Adipose tissue (tissue), 3 donors: ENCODE data around the gene C16orf87. TPM values are rescaled to one million over a fixed set of nuclear protein-coding genes. Genes with fewer than 3 reads are reported as not detected.
"Not testable (repeated sequence)": the region's sequence is repeated elsewhere in the genome, so short reads cannot be mapped to it uniquely, and the experiment has no call there.

Source experiments
- H3K27ac ChIP-seq: one replicate; pipeline ENCODE4 v1.5.1; 2013; ENCODE audit warnings: low read depth, low read length
- WGBS, 3 donors: extraction: QIAGEN DNeasy Blood & Tissue Kit; methylation state at CpG; one replicate each; pipeline ENCODE4 v1.1.7; 2013; 5-methylcytosine and 5-hydroxymethylcytosine counted together
- polyA plus RNA-seq, 3 donors: library from polyadenylated mRNA; stranded (reverse); fragments of 200-250 nt; gene quantifications; one replicate each; pipeline ENCODE4 v1.2.3, GENCODE V29; 2013
- donor health status: healthy with polysubstance abuse.
- donor health status: Bipolar disorder and iron deficiency.
- donor health status: healthy.

Gene C16orf87
- polyA plus RNA-seq, 3 donors = 1.8 to 5.3 (median 2.9) TPM

- 82 to 91% (median 85%) methylated on average over 6 of the region's 6 CpGs for WGBS, 3 donors
Measured at GRCh38 chr16:46812781-46813540, 18.0 kb downstream of the C16orf87 start.

GRCh38 chr16:46811682-46812081 lies 19.3 kb downstream of the C16orf87 start:
- H3K27ac ChIP-seq = no peak overlapping the region
- 97 to 99% (median 98%) methylated on average over 5 of the region's 5 CpGs for WGBS, 3 donors

More at GRCh38 chr16:46812781-46813540, 18.0 kb downstream of the C16orf87 start:
- H3K27ac ChIP-seq = no peak overlapping the region

- 91 to 98% (median 92%) methylated on average over 4 of the region's 4 CpGs for WGBS, 3 donors
- no peak overlapping the region for H3K27ac ChIP-seq
Measured at GRCh38 chr16:46808997-46809396, 22.0 kb downstream of the C16orf87 start.

GRCh38 chr16:46807336-46807735 lies 23.6 kb downstream of the C16orf87 start:
- no peak overlapping the region for H3K27ac ChIP-seq
- 100% methylated on average over 1 of the region's 1 CpG for WGBS, 3 donors

GRCh38 chr16:46803373-46803772 lies 27.6 kb downstream of the C16orf87 start:
- H3K27ac ChIP-seq = no peak overlapping the region
- WGBS, 3 donors = 74 to 87% (median 77%) methylated on average over 3 of the region's 3 CpGs

- 60 to 87% (median 85%) methylated on average over 5 of the region's 5 CpGs for WGBS, 3 donors
- no peak overlapping the region for H3K27ac ChIP-seq
Measured at GRCh38 chr16:46801428-46802049, 29.4 kb downstream of the C16orf87 start.

- WGBS, 3 donors = 81 to 92% (median 91%) methylated on average over 1 of the region's 1 CpG
- H3K27ac ChIP-seq = no peak overlapping the region
Measured at GRCh38 chr16:46800494-46800893, 30.5 kb downstream of the C16orf87 start.

- WGBS, 3 donors = 92 to 98% (median 95%) methylated on average over 4 of the region's 4 CpGs
- no peak overlapping the region for H3K27ac ChIP-seq
Measured at GRCh38 chr16:46797501-46797900, 33.5 kb downstream of the C16orf87 start.

- H3K27ac ChIP-seq = no peak overlapping the region
- WGBS, 3 donors = 94 to 98% (median 97%) methylated on average over 1 of the region's 1 CpG
Measured at GRCh38 chr16:46796764-46797269, 34.2 kb downstream of the C16orf87 start.

- WGBS, 3 donors = 94 to 100% (median 95%) methylated on average over 1 of the region's 1 CpG
- H3K27ac ChIP-seq = no peak overlapping the region
Measured at GRCh38 chr16:46793841-46794240, 37.1 kb downstream of the C16orf87 start.

- WGBS, 3 donors = 85 to 88% (median 87%) methylated on average over 8 of the region's 8 CpGs
- no peak overlapping the region for H3K27ac ChIP-seq
Measured at GRCh38 chr16:46790599-46791270, 40.2 kb downstream of the C16orf87 start.

- no peak overlapping the region for H3K27ac ChIP-seq
- 4 to 9% (median 8%) methylated on average over 43 of the region's 43 CpGs for WGBS, 3 donors
Measured at GRCh38 chr16:46789499-46790414, 41.2 kb downstream of the C16orf87 start.

- no peak overlapping the region for H3K27ac ChIP-seq
- 53 to 84% (median 73%) methylated on average over 3 of the region's 3 CpGs for WGBS, 3 donors
Measured at GRCh38 chr16:46788891-46789474, 42.0 kb downstream of the C16orf87 start.

- WGBS, 3 donors = 46 to 86% (median 64%) methylated on average over 1 of the region's 1 CpG
Measured at GRCh38 chr16:46787909-46788308, 43.1 kb downstream of the C16orf87 start.

GRCh38 chr16:46785076-46785845 lies 45.7 kb downstream of the C16orf87 start:
- H3K27ac ChIP-seq = no peak overlapping the region
- WGBS, 3 donors = 48 to 64% (median 50%) methylated on average over 3 of the region's 3 CpGs

More at GRCh38 chr16:46787909-46788308, 43.1 kb downstream of the C16orf87 start:
- H3K27ac ChIP-seq = no peak overlapping the region

GRCh38 chr16:46784569-46784968 lies 46.4 kb downstream of the C16orf87 start:
- 83 to 90% (median 83%) methylated on average over 2 of the region's 2 CpGs for WGBS, 3 donors
- not testable (repeated sequence) for H3K27ac ChIP-seq

GRCh38 chr16:46783800-46784199 lies 47.2 kb downstream of the C16orf87 start:
- 89 to 95% (median 90%) methylated on average over 4 of the region's 4 CpGs for WGBS, 3 donors
- no peak overlapping the region for H3K27ac ChIP-seq
